Activated CD4-positive, alpha-beta T cell treated with anti-CD3 and anti-CD28 coated beads, Interleukin-2, amount 10 ng/mL, durations not matched to agents 24 days and 14 days (primary cell): ENCODE data around the gene TAS2R41. TPM values are rescaled to one million over a fixed set of nuclear protein-coding genes. Genes with fewer than 3 reads are reported as not detected.
"Not testable (repeated sequence)": the region's sequence is repeated elsewhere in the genome, so short reads cannot be mapped to it uniquely, and the experiment has no call there.

Experiments
- DNase-seq: peaks from one replicate; pipeline ENCODE4 v3.0.0; 2022
- H3K27ac Mint-ChIP-seq: one replicate; pipeline ENCODE4 v1.8.0; 2022; ENCODE audit warnings: mild to moderate bottlenecking, mixed read lengths
- H3K27me3 Mint-ChIP-seq: one replicate; pipeline ENCODE4 v1.8.0; 2022; ENCODE audit warnings: mixed read lengths
- H3K36me3 Mint-ChIP-seq: one replicate; pipeline ENCODE4 v1.8.0; 2022; ENCODE audit warnings: low read depth, mild to moderate bottlenecking, mixed read lengths
- H3K4me1 Mint-ChIP-seq: one replicate; pipeline ENCODE4 v1.8.0; 2021; ENCODE audit warnings: mixed read lengths
- H3K4me3 Mint-ChIP-seq: one replicate; pipeline ENCODE4 v1.8.0; 2022; ENCODE audit warnings: mild to moderate bottlenecking, moderate library complexity, mixed read lengths
- H3K9me3 Mint-ChIP-seq: one replicate; pipeline ENCODE4 v1.8.0; 2021; ENCODE audit warnings: mixed read lengths
- intact Hi-C: fragments of 100-400 bp; cut with micrococcal nuclease; formaldehyde crosslinking; loops from one replicate; pipeline ENCODE4 v1.15.1; 2023
- total RNA-seq: library from RNA; stranded (reverse); gene quantifications from 2 replicates; pipeline ENCODE4 v1.2.3, GENCODE V29; 2022

TAS2R41 gene
- total RNA-seq, 1 donor from 2014 or later = not detected

DNA sequence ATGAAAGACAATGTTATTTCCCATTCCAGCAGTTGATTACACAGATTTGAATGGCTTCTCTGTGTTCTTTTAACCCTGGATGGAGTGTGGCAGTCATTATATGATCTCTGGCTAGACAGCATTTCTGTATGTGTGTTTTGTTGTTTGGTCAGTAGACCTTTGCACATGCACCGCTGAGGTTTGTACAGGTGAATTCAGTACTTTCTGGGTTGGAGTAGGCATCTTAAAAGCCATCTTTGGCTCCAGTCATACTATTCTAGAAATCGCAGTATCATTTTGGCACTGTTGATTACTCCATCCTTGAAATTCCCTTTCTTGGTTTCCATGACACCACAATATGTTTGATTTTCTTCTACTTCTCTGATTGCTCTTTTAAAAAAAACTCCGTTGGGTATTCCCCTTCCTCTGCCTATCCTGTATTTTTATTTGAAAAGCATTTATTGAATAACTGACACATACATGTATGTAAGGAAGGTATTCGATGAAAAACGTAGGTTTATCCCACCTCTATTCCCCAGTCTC lies 29.9 kb downstream of the TAS2R41 start:
- Mint-ChIP-seq H3K9me3 (peaks cover 8% of the 10 kb centered on the region), H3K4me1 (peaks cover 2% of the 10 kb centered on the region), H3K27me3 (no peaks in the 10 kb centered on the region), H3K27ac (no peak overlapping the region), H3K4me3 (no peak overlapping the region), H3K36me3 (no peaks in the 10 kb centered on the region)
- DNase-seq = no peak
- intact Hi-C loops = loop anchor here (10.0 kb wide), 1 partner anchor 263 kb away; no protein-coding TSS in a partner anchor

GRCh38 chr7:143510854-143511592 lies 33.4 kb downstream of the TAS2R41 start:
- Mint-ChIP-seq H3K27ac (no peak overlapping the region), H3K4me3 (no peak overlapping the region), H3K27me3 (no peaks in the 10 kb centered on the region), H3K9me3 (peaks cover 4% of the 10 kb centered on the region), H3K36me3 (no peaks in the 10 kb centered on the region), H3K4me1 (peaks cover 2% of the 10 kb centered on the region)
- DNase-seq = no peak
- intact Hi-C loops = no loop called here

- Mint-ChIP-seq H3K27me3 (no peaks in the 10 kb centered on the region), H3K4me3 (no peak overlapping the region), H3K27ac (no peak overlapping the region), H3K36me3 (no peaks in the 10 kb centered on the region), H3K9me3 (no peaks in the 10 kb centered on the region), H3K4me1 (peaks cover 2% of the 10 kb centered on the region)
- no peak for DNase-seq
- intact Hi-C loops = no loop called here
Observed at GRCh38 chr7:143511593-143512047, 33.9 kb downstream of the TAS2R41 start.

DNA sequence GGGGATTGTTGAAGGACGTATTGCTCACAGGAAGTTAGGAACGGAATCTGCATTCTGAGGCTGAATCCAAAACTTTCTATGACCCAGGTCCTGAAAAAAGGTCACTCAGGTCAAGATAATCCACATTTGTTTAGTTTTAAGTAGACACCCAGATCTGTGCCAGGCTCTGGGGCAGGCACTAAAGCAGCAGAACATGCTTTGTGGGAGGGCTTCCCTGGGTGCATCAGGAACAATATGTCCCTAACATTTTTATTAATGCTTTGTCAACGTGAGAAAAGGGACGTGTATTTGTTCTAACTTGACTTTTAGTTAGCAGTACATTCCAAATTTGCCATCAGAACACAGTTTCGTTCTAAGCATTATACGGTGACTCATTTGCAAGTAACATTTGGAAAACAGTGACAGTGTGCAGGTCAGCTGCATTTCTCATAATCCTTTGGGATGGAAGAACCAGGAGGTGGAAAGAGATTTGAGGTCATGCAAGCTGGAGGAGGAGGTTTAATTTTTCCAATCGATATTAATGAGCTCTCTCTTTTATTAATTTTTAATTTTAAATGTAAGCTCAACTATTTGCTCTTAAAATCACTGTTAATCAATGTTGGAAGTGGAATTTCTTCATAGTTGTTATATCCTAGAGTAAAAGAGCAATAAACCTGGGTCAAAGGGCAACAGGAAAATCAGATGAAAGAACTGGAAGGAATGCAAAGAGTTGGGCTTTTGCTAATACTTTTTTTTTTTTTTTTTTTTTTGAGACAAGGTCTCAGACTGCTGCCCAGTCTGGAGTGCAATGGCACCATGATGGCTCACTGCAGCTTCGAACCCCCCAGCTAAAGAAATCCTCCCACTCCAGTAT lies 35.0 kb downstream of the TAS2R41 start:
- no peaks in the 10 kb centered on the region for H3K9me3 Mint-ChIP-seq
- H3K27me3 Mint-ChIP-seq = peaks cover 2% of the 10 kb centered on the region
- peaks cover 3% of the 10 kb centered on the region for H3K4me1 Mint-ChIP-seq
- no peak for DNase-seq
- intact Hi-C loops = no loop called here
- no peaks in the 10 kb centered on the region for H3K36me3 Mint-ChIP-seq
- no peak overlapping the region for H3K4me3 Mint-ChIP-seq
- H3K27ac Mint-ChIP-seq = no peak overlapping the region

- intact Hi-C loops = no loop called here
- Mint-ChIP-seq H3K4me3 (no peak overlapping the region), H3K36me3 (no peaks in the 10 kb centered on the region), H3K27me3 (peaks cover 4% of the 10 kb centered on the region), H3K4me1 (peaks cover 5% of the 10 kb centered on the region), H3K27ac (no peak overlapping the region), H3K9me3 (no peaks in the 10 kb centered on the region)
- DNase-seq = peak; percentile 22
Observed at GRCh38 chr7:143514487-143514886, 36.8 kb downstream of the TAS2R41 start.

DNA sequence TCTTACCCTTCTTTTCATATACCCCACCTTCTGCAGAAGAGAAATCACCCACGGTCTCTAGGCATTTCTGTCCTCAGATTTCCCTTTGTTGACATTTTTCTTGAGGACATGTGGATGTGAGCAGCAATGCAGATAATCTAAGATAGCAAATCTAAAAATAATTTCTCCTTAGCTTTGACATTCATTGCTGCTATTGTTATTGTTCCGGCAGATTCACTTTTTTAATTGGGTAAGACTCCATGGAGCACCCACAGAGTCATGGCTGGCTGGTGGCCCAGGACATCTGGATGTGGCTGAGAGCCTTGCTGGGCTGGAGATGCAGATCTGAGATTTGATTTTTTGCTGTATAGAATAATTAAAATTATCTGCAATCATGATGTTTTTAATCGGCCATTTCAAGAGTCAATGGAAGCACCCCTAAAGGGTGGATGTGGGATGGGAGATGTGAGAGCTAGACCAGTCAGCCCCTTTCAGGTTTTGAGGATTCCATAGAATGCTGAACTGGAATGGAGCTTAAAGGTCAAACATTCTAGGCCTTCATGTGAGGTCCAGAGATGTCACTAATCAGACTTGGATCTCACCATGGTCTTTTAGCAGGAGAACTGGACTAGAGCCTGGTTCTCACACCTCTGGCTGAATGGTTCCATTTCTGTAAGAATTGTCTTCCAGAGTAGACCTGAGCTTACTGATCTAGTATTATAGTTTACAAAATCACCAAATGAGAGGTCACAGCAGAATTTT lies 37.5 kb downstream of the TAS2R41 start:
- DNase-seq = peak; percentile 16
- H3K9me3 Mint-ChIP-seq = no peaks in the 10 kb centered on the region
- no peaks in the 10 kb centered on the region for H3K36me3 Mint-ChIP-seq
- intact Hi-C loops = no loop called here
- H3K4me3 Mint-ChIP-seq = no peak overlapping the region
- H3K27ac Mint-ChIP-seq = no peak overlapping the region
- H3K27me3 Mint-ChIP-seq = peaks cover 4% of the 10 kb centered on the region
- H3K4me1 Mint-ChIP-seq = peaks cover 5% of the 10 kb centered on the region

- DNase-seq = peak; percentile 18
- Mint-ChIP-seq H3K9me3 (no peaks in the 10 kb centered on the region), H3K4me3 (no peak overlapping the region), H3K27ac (no peak overlapping the region), H3K4me1 (peaks cover 5% of the 10 kb centered on the region), H3K27me3 (peaks cover 4% of the 10 kb centered on the region), H3K36me3 (no peaks in the 10 kb centered on the region)
- intact Hi-C loops = no loop called here
Observed at GRCh38 chr7:143516981-143517380, 39.3 kb downstream of the TAS2R41 start.

DNA sequence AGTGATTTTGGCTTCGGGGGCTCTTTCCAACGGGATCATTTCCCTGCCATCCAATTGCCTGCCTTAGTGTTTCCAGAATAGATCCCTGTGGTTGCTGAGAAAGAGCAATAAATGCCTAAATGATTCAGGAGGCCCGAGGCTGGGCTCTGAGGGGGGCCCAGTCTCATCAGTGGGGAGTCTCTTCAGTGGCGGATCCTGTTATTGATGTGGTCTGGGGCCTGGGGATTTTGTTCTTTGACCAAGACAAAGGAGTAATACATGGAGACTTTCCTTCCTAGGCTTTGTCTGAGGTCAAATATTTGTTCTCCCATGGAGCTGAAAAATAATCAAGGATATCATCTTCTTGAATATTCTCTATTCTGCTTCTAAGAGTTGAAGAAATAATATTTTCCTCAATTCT lies 40.8 kb downstream of the TAS2R41 start:
- Mint-ChIP-seq H3K27me3 (peaks cover 4% of the 10 kb centered on the region), H3K9me3 (no peaks in the 10 kb centered on the region), H3K27ac (no peak overlapping the region), H3K4me1 (peaks cover 5% of the 10 kb centered on the region), H3K4me3 (no peak overlapping the region), H3K36me3 (no peaks in the 10 kb centered on the region)
- intact Hi-C loops = no loop called here
- DNase-seq = peak; percentile 24

DNA sequence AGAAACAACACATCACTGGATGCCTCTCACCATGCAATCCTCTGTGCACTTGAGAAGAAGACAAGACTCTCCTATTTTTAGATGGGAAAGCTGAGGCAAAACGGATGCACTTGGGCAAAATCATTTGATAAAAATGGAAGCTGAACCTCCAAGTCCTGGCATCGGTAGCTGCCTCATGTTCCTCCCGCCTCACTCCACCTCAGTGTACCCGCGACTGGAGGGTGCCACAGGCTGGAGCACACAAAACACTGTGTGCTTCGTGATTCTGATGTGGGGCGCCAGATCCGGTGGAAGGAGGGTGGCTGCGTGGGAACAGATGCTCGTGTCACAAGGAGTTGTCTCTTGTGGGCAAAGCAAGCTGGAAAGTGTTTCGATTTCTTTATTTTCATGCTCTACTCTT lies 41.3 kb downstream of the TAS2R41 start:
- Mint-ChIP-seq H3K4me1 (peaks cover 5% of the 10 kb centered on the region), H3K4me3 (no peak overlapping the region), H3K27ac (no peak overlapping the region), H3K36me3 (no peaks in the 10 kb centered on the region), H3K27me3 (peaks cover 4% of the 10 kb centered on the region), H3K9me3 (no peaks in the 10 kb centered on the region)
- intact Hi-C loops = no loop called here
- no peak for DNase-seq

- intact Hi-C loops = no loop called here
- Mint-ChIP-seq H3K27ac (no peak overlapping the region), H3K27me3 (peaks cover 4% of the 10 kb centered on the region), H3K36me3 (no peaks in the 10 kb centered on the region), H3K4me3 (no peak overlapping the region), H3K4me1 (peaks cover 5% of the 10 kb centered on the region), H3K9me3 (no peaks in the 10 kb centered on the region)
- DNase-seq = peak; percentile 46
Observed at GRCh38 chr7:143519411-143520131, 41.9 kb downstream of the TAS2R41 start.

- DNase-seq = peak; percentile 13
- H3K4me1 Mint-ChIP-seq, H3K4me3 Mint-ChIP-seq, H3K9me3 Mint-ChIP-seq, H3K27me3 Mint-ChIP-seq, H3K36me3 Mint-ChIP-seq, H3K27ac Mint-ChIP-seq, intact Hi-C loops: not testable (repeated sequence)
Observed at GRCh38 chr7:143522309-143522916, 44.7 kb downstream of the TAS2R41 start.
